Measurements from ENCODE around the gene TOP1. TPM values are rescaled to one million over a fixed set of nuclear protein-coding genes. Genes with fewer than 3 reads are reported as not detected.
A peak's percentile ranks its signal among the peaks of the same experiment; 100 is the strongest.

Gene TOP1
- total RNA-seq, 2 donors from 2014 or later = 80.6 to 85.5 TPM

DNA sequence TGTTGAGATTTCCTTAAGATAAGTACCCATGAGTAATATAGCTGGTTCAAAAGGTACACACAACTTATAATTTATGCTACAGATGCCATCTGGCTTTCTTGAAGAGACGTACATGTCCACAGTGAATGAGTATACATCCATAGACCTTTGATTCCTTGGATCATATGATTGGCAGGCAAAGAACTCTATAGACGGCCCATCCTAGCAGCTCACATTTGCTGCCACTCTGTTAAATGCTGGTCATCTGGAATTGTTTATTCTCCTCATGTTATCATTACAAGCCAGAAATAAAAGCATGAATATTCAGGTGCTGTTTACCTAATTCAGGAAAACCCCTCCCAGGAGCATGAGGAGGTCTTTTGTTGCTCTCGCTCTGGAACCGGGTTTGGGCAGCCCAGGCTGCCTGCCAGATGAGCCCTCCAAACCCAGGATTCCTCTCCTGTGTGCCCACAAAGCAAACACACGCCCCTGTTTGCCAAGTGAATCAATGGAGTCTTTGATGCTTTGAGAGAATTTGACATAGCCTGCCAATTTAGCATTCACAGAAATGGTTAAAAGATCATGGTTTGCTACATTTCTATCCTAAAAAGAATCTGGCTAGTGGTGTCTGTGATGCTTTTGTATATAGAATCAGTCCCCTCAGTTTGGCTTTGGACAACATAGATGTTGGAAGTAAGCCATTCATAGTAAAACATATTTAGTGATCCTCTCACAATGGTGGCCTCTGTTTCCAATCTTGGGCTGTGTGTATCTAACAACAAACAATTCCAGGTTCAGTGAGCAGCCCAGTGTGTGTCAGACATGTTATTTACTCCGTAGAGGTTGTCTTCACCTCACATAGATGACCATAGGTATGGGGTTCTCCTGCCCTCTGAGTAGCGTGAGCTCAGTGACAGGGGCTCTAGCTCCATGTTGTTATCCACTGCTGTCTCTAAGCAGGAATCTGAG lies 91.3 kb downstream of the TOP1 start:
- Histone ChIP-seq H3K36me3 (peaks cover 28% of the 10 kb centered on the region), H3K27me3 (no peaks in the 10 kb centered on the region), H3K4me1 (no peaks in the 10 kb centered on the region), H3K9ac (ENCODE audit: low read depth in 2 of 2, low read length in 2 of 2) (no peak overlapping the region), H3K27ac (peak overlapping the region; percentile 42), H3K4me3 (no peak overlapping the region), H3K9me3 (no peaks in the 10 kb centered on the region)
- TF ChIP-seq, protein P1, sequence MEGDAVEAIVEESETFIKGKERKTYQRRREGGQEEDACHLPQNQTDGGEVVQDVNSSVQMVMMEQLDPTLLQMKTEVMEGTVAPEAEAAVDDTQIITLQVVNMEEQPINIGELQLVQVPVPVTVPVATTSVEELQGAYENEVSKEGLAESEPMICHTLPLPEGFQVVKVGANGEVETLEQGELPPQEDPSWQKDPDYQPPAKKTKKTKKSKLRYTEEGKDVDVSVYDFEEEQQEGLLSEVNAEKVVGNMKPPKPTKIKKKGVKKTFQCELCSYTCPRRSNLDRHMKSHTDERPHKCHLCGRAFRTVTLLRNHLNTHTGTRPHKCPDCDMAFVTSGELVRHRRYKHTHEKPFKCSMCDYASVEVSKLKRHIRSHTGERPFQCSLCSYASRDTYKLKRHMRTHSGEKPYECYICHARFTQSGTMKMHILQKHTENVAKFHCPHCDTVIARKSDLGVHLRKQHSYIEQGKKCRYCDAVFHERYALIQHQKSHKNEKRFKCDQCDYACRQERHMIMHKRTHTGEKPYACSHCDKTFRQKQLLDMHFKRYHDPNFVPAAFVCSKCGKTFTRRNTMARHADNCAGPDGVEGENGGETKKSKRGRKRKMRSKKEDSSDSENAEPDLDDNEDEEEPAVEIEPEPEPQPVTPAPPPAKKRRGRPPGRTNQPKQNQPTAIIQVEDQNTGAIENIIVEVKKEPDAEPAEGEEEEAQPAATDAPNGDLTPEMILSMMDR (IDR thresholded peaks at IDR 0.05) = no peak
- no peak for DNase-seq
- intact Hi-C loops (cut with DNase I) = no loop called here

DNA sequence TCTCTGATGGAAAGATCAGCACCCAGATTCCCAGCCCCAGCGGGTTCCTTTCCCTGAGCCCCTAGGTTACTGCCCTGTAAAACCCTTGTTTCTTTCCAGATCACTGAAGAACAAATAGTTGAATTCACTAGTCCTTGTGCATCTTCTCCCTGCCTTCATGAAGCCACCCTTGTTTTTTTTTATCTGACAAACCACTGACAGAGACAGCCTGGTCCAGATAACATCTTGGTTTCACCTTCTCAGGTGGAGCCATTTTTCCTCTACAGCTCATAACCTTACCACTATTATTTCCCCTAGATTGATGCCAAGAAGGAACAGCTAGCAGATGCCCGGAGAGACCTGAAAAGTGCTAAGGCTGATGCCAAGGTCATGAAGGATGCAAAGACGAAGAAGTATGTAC lies 92.8 kb downstream of the TOP1 start:
- Histone ChIP-seq H3K27me3 (no peaks in the 10 kb centered on the region), H3K4me1 (no peaks in the 10 kb centered on the region), H3K9ac (ENCODE audit: low read depth in 2 of 2, low read length in 2 of 2) (no peak overlapping the region), H3K9me3 (no peaks in the 10 kb centered on the region), H3K27ac (no peak overlapping the region), H3K4me3 (no peak overlapping the region), H3K36me3 (peaks cover 13% of the 10 kb centered on the region)
- TF ChIP-seq, protein P1 (IDR thresholded peaks at IDR 0.05) = no peak
- DNase-seq = no peak
- intact Hi-C loops (cut with DNase I) = no loop called here

DNA sequence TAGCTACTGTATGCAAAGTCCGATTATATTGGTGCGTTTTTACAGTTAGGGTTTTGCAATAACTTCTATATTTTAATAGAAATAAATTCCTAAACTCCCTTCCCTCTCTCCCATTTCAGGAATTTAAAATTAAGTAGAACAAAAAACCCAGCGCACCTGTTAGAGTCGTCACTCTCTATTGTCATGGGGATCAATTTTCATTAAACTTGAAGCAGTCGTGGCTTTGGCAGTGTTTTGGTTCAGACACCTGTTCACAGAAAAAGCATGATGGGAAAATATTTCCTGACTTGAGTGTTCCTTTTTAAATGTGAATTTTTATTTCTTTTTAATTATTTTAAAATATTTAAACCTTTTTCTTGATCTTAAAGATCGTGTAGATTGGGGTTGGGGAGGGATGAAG lies 95.0 kb downstream of the TOP1 start:
- no peaks in the 10 kb centered on the region for H3K9me3 ChIP-seq
- no peak overlapping the region for H3K4me3 ChIP-seq
- peak overlapping the region; percentile 63 for H3K27ac ChIP-seq
- H3K9ac ChIP-seq (ENCODE audit: low read depth in 2 of 2, low read length in 2 of 2) = no peak overlapping the region
- peaks cover 11% of the 10 kb centered on the region for H3K36me3 ChIP-seq
- DNase-seq = no peak
- TF ChIP-seq, protein P1 (IDR thresholded peaks at IDR 0.05) = no peak
- H3K4me1 ChIP-seq = no peaks in the 10 kb centered on the region
- no peaks in the 10 kb centered on the region for H3K27me3 ChIP-seq
- intact Hi-C loops (cut with DNase I) = no loop called here

- H3K27ac ChIP-seq = peak overlapping the region; percentile 63
These were observed 96.0 kb downstream of the TOP1 start for GRCh38 chr20:41124451-41125094.

More at GRCh38 chr20:41124451-41125094, 96.0 kb downstream of the TOP1 start:
- no peaks in the 10 kb centered on the region for H3K4me1 ChIP-seq
- H3K9ac ChIP-seq (ENCODE audit: low read depth in 2 of 2, low read length in 2 of 2) = peak overlapping the region in 1 of 2 donors; percentile 67
- DNase-seq = peak; percentile 63
- H3K27me3 ChIP-seq = no peaks in the 10 kb centered on the region
- intact Hi-C loops (cut with DNase I) = no loop called here
- H3K9me3 ChIP-seq = no peaks in the 10 kb centered on the region
- TF ChIP-seq, protein P1 (IDR thresholded peaks at IDR 0.05) = no peak
- H3K4me3 ChIP-seq = no peak overlapping the region
- peaks cover 10% of the 10 kb centered on the region for H3K36me3 ChIP-seq

Data from colonic mucosa (tissue), 4 donors.